PC-3 (cell line): ENCODE measurements around the gene FER1L5. TPM values are rescaled to one million over a fixed set of nuclear protein-coding genes. Genes with fewer than 3 reads are reported as not detected.

Experiments used
- ATAC-seq: fragments of 200-7000 bp; cut with Tn5 transposase; 2 replicates; pipeline ENCODE4 v1.9.1; 2020; ENCODE audit warnings: mild to moderate bottlenecking, moderate library complexity
- BruUV-seq: library from RNA; stranded (reverse); fragments of 400-500 nt; replicated peaks from 2 replicates; lab custom pipeline; 2021; lab: Mats Ljungman, UMichigan
- CTCF ChIA-PET: fragments of 300-600 bp; sonication (Branson Sonifier 250); formaldehyde crosslinking; loops from one replicate; lab custom pipeline; 2022; ENCODE audit warnings: antibody characterized with exemption; lab: Charles Lee
- POLR2A ChIA-PET: fragments of 300-600 bp; sonication (Branson Sonifier 250); formaldehyde crosslinking; loops from one replicate; lab custom pipeline; 2022; ENCODE audit warnings: antibody characterized with exemption; ENCODE audit not compliant: unreplicated experiment; lab: Charles Lee
- DNase-seq: peaks from one replicate; pipeline ENCODE4 v3.0.0-alpha.2; 2015
- H2AFZ ChIP-seq: fragments of 300-600 bp; sonication (generic); 2 replicates; pipeline ENCODE4 v1.6.0; 2016; ENCODE audit warnings: antibody characterized with exemption, low read length
- H3F3A ChIP-seq: fragments of 300-600 bp; sonication (generic); one replicate; pipeline ENCODE4 v1.6.0; 2017; ENCODE audit warnings: antibody characterized with exemption, low read length, control low read depth, mild to moderate bottlenecking; ENCODE audit not compliant: unreplicated experiment
- H3K27ac ChIP-seq: fragments of 300-600 bp; sonication (generic); 2 replicates; pipeline ENCODE4 v1.5.1; 2016; ENCODE audit warnings: mild to moderate bottlenecking, low read length
- H3K27me3 ChIP-seq: fragments of 300-600 bp; sonication (generic); 2 replicates; pipeline ENCODE4 v1.6.1; 2016; ENCODE audit warnings: low read length, mixed read lengths
- H3K36me3 ChIP-seq: fragments of 300-600 bp; sonication (generic); 2 replicates; pipeline ENCODE4 v1.6.1; 2016; ENCODE audit warnings: low read depth, mixed run types, low read length, mixed read lengths
- H3K4me1 ChIP-seq: fragments of 300-600 bp; sonication (generic); 2 replicates; pipeline ENCODE4 v1.5.1; 2016; ENCODE audit warnings: low read length; ENCODE audit not compliant: insufficient read depth
- H3K4me2 ChIP-seq: fragments of 300-600 bp; sonication (generic); 2 replicates; pipeline ENCODE4 v1.6.0; 2016; ENCODE audit warnings: low read length
- H3K4me3 ChIP-seq: fragments of 300-600 bp; sonication (generic); 2 replicates; pipeline ENCODE4 v1.5.1; 2016; ENCODE audit warnings: mild to moderate bottlenecking, low read length, mixed read lengths
- H3K79me2 ChIP-seq: fragments of 300-600 bp; sonication (generic); 2 replicates; pipeline ENCODE4 v1.6.1; 2017; ENCODE audit warnings: low read length, mixed read lengths
- H3K9ac ChIP-seq: fragments of 300-600 bp; sonication (generic); 2 replicates; pipeline ENCODE4 v1.6.0; 2016; ENCODE audit warnings: mild to moderate bottlenecking, low read length
- H3K9me2 ChIP-seq: fragments of 300-600 bp; sonication (generic); replicated peaks from 2 replicates; pipeline ENCODE4 v1.6.1; 2016; ENCODE audit warnings: mixed run types, low read length, mixed read lengths
- H3K9me3 ChIP-seq: fragments of 300-600 bp; sonication (generic); 2 replicates; pipeline ENCODE4 v1.6.1; 2016; ENCODE audit warnings: low read length, mixed read lengths
- H4K20me1 ChIP-seq: fragments of 300-600 bp; sonication (generic); 2 replicates; pipeline ENCODE4 v1.6.1; 2016; ENCODE audit warnings: low read length, mixed read lengths
- CTCF ChIP-seq: fragments of 300-600 bp; sonication (generic); conservative IDR thresholded peaks from 2 replicates; pipeline ENCODE4 v1.5.1; 2017; ENCODE audit warnings: antibody characterized with exemption, low read depth, mild to moderate bottlenecking, low read length
- EZH2 ChIP-seq: fragments of 300-600 bp; sonication (generic); IDR thresholded peaks from one replicate; pipeline ENCODE4 v1.6.1; 2017; ENCODE audit warnings: antibody characterized with exemption, mild to moderate bottlenecking, low read length; ENCODE audit not compliant: unreplicated experiment
- EZH2phosphoT487 ChIP-seq: fragments of 300-600 bp; sonication (generic); IDR thresholded peaks from 2 replicates; pipeline ENCODE4 v1.6.1; 2018; ENCODE audit warnings: mild to moderate bottlenecking, antibody characterized with exemption, low read length, borderline replicate concordance
- intact Hi-C: fragments of 100-400 bp; cut with micrococcal nuclease; formaldehyde crosslinking; loops from 2 replicates; pipeline ENCODE4 v1.9.0; 2023
- total RNA-seq: library from RNA; depleted of rRNA; stranded (reverse); fragments of >200 nt; gene quantifications from 2 replicates; pipeline ENCODE4 v1.2.3, GENCODE V29; 2014

The FER1L5 gene
- total RNA-seq, 1 experiment from 2014 or later, result not detected

GRCh38 chr2:96669539-96670215 lies 27.1 kb downstream of the FER1L5 start:
- Histone ChIP-seq H3K4me3 (no peak overlapping the region), H4K20me1 (no peaks in the 10 kb centered on the region), H3K4me2 (no peak overlapping the region), H3K27ac (no peak overlapping the region), H3F3A (no peaks in the 10 kb centered on the region), H3K9ac (no peak overlapping the region), H3K27me3 (no peaks in the 10 kb centered on the region), H3K9me3 (no peaks in the 10 kb centered on the region), H3K4me1 (peaks cover 13% of the 10 kb centered on the region), H2AFZ (no peak overlapping the region), H3K9me2 (no peaks in the 10 kb centered on the region), H3K79me2 (no peaks in the 10 kb centered on the region), H3K36me3 (no peaks in the 10 kb centered on the region)
- DNase-seq (no peak), ATAC-seq (no peak)
- ChIA-PET CTCF (no interaction called here), POLR2A (interaction anchor here (0.6 kb wide), 1 partner anchor 371 kb away, joined by 3 read pairs; no protein-coding TSS in a partner anchor)
- no TSS peak for BruUV-seq
- no peak for TF ChIP-seq EZH2
- no peak for TF ChIP-seq EZH2phosphoT487
- TF ChIP-seq CTCF, result no peak
- intact Hi-C loops, result no loop called here

GRCh38 chr2:96679848-96680247 lies 37.3 kb downstream of the FER1L5 start:
- intact Hi-C loops, result no loop called here
- ChIA-PET POLR2A (no interaction called here), CTCF (no interaction called here)
- Histone ChIP-seq H3K36me3 (no peaks in the 10 kb centered on the region), H3K9me2 (no peaks in the 10 kb centered on the region), H3K9me3 (no peaks in the 10 kb centered on the region), H3K27ac (no peak overlapping the region), H2AFZ (peak overlapping the region; percentile 49; the same call in 1 of the 2 replicates), H3K27me3 (no peaks in the 10 kb centered on the region), H3K79me2 (no peaks in the 10 kb centered on the region), H4K20me1 (no peaks in the 10 kb centered on the region), H3K9ac (no peak overlapping the region), H3F3A (no peaks in the 10 kb centered on the region), H3K4me3 (no peak overlapping the region), H3K4me1 (no peaks in the 10 kb centered on the region), H3K4me2 (peak overlapping the region; percentile 10; the same call in 1 of the 2 replicates)
- TF ChIP-seq CTCF (no peak), EZH2phosphoT487 (no peak), EZH2 (no peak)
- BruUV-seq, result no TSS peak
- DNase-seq (no peak), ATAC-seq (peak; percentile 40; the same call in 1 of the 2 replicates)

GRCh38 chr2:96680561-96681141 lies 38.1 kb downstream of the FER1L5 start:
- Histone ChIP-seq H3K9ac (no peak overlapping the region), H3K4me1 (no peaks in the 10 kb centered on the region), H3K9me2 (no peaks in the 10 kb centered on the region), H2AFZ (no peak overlapping the region), H3K4me2 (no peak overlapping the region), H4K20me1 (no peaks in the 10 kb centered on the region), H3K79me2 (no peaks in the 10 kb centered on the region), H3K27me3 (no peaks in the 10 kb centered on the region), H3K4me3 (no peak overlapping the region), H3K27ac (no peak overlapping the region), H3K9me3 (no peaks in the 10 kb centered on the region), H3F3A (no peaks in the 10 kb centered on the region), H3K36me3 (no peaks in the 10 kb centered on the region)
- DNase-seq, result no peak
- ChIA-PET POLR2A (interaction anchor here (1.0 kb wide), 1 partner anchor 43 kb away, joined by 6 read pairs; no protein-coding TSS in a partner anchor), CTCF (no interaction called here)
- BruUV-seq, result no TSS peak
- TF ChIP-seq CTCF, result no peak
- no peak for TF ChIP-seq EZH2phosphoT487
- no peak for TF ChIP-seq EZH2
- intact Hi-C loops, result no loop called here
- ATAC-seq, result no peak
